Neural crest cell (in vitro differentiated cells): Measurements from ENCODE around the gene SV2B. TPM values are rescaled to one million over a fixed set of nuclear protein-coding genes. Genes with fewer than 3 reads are reported as not detected.

ENCODE experiments used
- DNase-seq: peaks from one replicate; pipeline ENCODE4 v3.0.0; 2021; ENCODE audit warnings: low read depth, mixed read lengths, low spot score
- H3K27ac Mint-ChIP-seq: one replicate; pipeline ENCODE4 v1.8.0; 2021; ENCODE audit warnings: mild to moderate bottlenecking, mixed read lengths; ENCODE audit not compliant: unreplicated experiment
- H3K27me3 Mint-ChIP-seq: 2 replicates; pipeline ENCODE4 v1.8.0; 2021; ENCODE audit warnings: low read depth, mild to moderate bottlenecking, mixed read lengths
- H3K36me3 Mint-ChIP-seq: 2 replicates; pipeline ENCODE4 v1.8.0; 2021; ENCODE audit warnings: low read depth, mild to moderate bottlenecking, mixed read lengths
- H3K4me1 Mint-ChIP-seq: 2 replicates; pipeline ENCODE4 v1.8.0; 2021; ENCODE audit warnings: mixed read lengths
- H3K4me3 Mint-ChIP-seq: one replicate; pipeline ENCODE4 v1.8.0; 2021; ENCODE audit warnings: mild to moderate bottlenecking, mixed read lengths
- H3K9me3 Mint-ChIP-seq: 2 replicates; pipeline ENCODE4 v1.8.0; 2021; ENCODE audit warnings: mixed read lengths
- CTCF ChIP-seq: fragments of 200-600 bp; sonication (generic); conservative IDR thresholded peaks from 2 replicates; pipeline ENCODE4 v1.5.0; 2021; ENCODE audit warnings: antibody characterized with exemption, mild to moderate bottlenecking
- total RNA-seq: library from RNA; stranded (reverse); gene quantifications from 2 replicates; pipeline ENCODE4 v1.2.1, GENCODE V29; 2021

Gene SV2B
- total RNA-seq, 1 donor from 2014 or later, result not detected

DNA sequence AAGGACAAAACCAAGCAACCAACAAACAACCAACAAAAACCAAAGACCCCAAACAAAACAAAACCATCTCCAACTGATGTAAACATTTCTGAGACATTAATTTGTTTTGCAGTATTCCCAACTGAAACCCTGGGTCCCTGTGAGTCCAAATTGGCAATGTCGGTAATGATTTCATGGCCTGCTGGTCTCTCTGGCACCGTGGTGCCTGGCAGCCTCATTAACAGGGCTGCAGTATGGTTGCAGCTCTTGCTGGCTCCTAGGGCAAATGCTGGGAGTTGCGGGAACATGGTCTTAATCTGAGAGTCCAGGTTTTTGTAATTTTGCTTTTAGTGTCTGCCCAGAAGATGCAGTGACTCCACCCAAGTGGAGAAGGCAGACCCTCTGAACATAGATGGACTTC lies 128.3 kb downstream of the SV2B start:
- H3K27ac Mint-ChIP-seq, result no peak overlapping the region
- H3K9me3 Mint-ChIP-seq, result peaks cover 4% of the 10 kb centered on the region
- no peaks in the 10 kb centered on the region for H3K4me1 Mint-ChIP-seq
- TF ChIP-seq CTCF, result no peak
- no peaks in the 10 kb centered on the region for H3K36me3 Mint-ChIP-seq
- no peak for DNase-seq
- no peak overlapping the region for H3K4me3 Mint-ChIP-seq
- peaks cover 50% of the 10 kb centered on the region for H3K27me3 Mint-ChIP-seq

- no peak for DNase-seq
- H3K27ac Mint-ChIP-seq, result no peak overlapping the region
- peaks cover 48% of the 10 kb centered on the region for H3K27me3 Mint-ChIP-seq
- no peaks in the 10 kb centered on the region for H3K36me3 Mint-ChIP-seq
- TF ChIP-seq CTCF, result no peak
- no peak overlapping the region for H3K4me3 Mint-ChIP-seq
- no peaks in the 10 kb centered on the region for H3K4me1 Mint-ChIP-seq
- H3K9me3 Mint-ChIP-seq, result peaks cover 4% of the 10 kb centered on the region
These were observed 128.8 kb downstream of the SV2B start for GRCh38 chr15:91228890-91229289.

DNA sequence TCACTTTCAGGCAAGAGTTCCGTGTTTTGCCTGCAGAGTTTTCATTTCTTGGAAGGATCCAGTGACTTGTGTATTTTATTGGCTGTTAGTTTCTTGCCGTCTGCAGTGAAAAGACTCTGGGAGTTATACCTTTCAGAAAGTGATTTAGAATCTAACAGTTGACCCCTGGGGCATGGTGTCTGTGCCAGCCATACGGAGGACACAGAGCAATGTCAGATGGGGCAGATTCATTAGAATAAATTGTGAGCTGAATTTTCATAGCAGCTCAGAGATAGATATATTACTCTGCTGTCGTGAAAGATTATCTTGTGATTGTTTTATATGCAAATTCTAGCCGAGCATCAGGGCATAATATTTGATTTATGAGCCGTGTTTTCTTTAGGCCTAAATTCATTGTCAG lies 131.6 kb downstream of the SV2B start:
- no peaks in the 10 kb centered on the region for H3K4me1 Mint-ChIP-seq
- TF ChIP-seq CTCF, result no peak
- H3K9me3 Mint-ChIP-seq, result peaks cover 4% of the 10 kb centered on the region
- no peak for DNase-seq
- H3K36me3 Mint-ChIP-seq, result no peaks in the 10 kb centered on the region
- H3K27me3 Mint-ChIP-seq, result peaks cover 54% of the 10 kb centered on the region
- no peak overlapping the region for H3K4me3 Mint-ChIP-seq
- no peak overlapping the region for H3K27ac Mint-ChIP-seq

DNA sequence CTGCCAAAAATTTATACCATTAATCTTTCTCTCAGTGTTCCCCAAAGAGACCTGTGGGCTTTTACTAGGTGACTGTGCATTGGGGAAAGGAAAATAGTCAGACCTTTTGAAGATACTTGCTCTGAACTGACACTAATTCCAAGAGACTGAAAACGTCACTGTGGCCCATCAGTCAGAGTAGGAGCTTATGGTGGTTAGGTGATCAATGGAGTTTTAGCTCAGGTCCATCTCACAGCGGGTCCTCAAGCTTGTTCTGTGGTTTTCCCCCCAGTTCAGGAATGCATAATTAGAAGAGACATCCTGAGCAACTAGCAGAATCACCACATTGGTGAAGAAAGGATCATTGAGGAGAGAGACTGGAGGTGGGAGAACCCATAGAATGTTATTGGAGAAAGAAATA lies 134.7 kb downstream of the SV2B start:
- H3K27ac Mint-ChIP-seq, result no peak overlapping the region
- TF ChIP-seq CTCF, result no peak
- no peaks in the 10 kb centered on the region for H3K36me3 Mint-ChIP-seq
- peaks cover 50% of the 10 kb centered on the region for H3K27me3 Mint-ChIP-seq
- no peak overlapping the region for H3K4me3 Mint-ChIP-seq
- H3K4me1 Mint-ChIP-seq, result peaks cover 10% of the 10 kb centered on the region
- DNase-seq, result no peak
- H3K9me3 Mint-ChIP-seq, result peaks cover 4% of the 10 kb centered on the region

GRCh38 chr15:91235376-91235775 lies 135.3 kb downstream of the SV2B start:
- Mint-ChIP-seq H3K4me3 (no peak overlapping the region), H3K36me3 (no peaks in the 10 kb centered on the region), H3K27me3 (peaks cover 50% of the 10 kb centered on the region), H3K4me1 (peaks cover 10% of the 10 kb centered on the region), H3K9me3 (peaks cover 4% of the 10 kb centered on the region), H3K27ac (no peak overlapping the region)
- peak; percentile 40 for TF ChIP-seq CTCF
- DNase-seq, result no peak

DNA sequence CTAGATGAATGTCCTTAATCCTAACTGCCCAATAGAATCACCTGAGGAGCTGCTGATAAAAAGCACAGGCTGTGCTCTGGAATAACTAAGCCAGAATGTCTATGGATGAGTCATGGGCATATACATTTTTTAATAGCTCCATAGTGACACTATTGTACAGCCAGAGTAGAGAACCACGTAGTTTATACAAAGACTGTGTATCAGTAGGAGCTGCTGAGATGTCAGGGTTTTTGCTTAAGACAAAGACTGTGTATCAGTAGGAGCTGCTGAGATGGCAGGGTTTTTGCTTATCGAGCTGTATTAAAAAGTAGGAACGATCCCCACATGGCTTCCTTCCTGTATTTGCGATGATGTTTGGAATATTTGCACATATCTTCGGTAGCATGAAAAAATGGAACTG lies 137.4 kb downstream of the SV2B start:
- no peak for DNase-seq
- TF ChIP-seq CTCF, result no peak
- Mint-ChIP-seq H3K4me3 (no peak overlapping the region), H3K4me1 (peaks cover 10% of the 10 kb centered on the region), H3K9me3 (peaks cover 4% of the 10 kb centered on the region), H3K27ac (no peak overlapping the region), H3K27me3 (peaks cover 45% of the 10 kb centered on the region), H3K36me3 (no peaks in the 10 kb centered on the region)
